K562 (cell line): ENCODE data around the gene DCST1. TPM values are rescaled to one million over a fixed set of nuclear protein-coding genes. Genes with fewer than 3 reads are reported as not detected.
A peak's percentile ranks its signal among the peaks of the same experiment; 100 is the strongest.

Source experiments
- ATAC-seq: fragments of 200-7000 bp; cut with Tn5 transposase; 3 replicates; pipeline ENCODE4 v1.9.1; 2020; ENCODE audit warnings: moderate library complexity
- BruUV-seq: library from RNA; stranded (reverse); fragments of 400-500 nt; replicated peaks from 2 replicates; lab custom pipeline; 2021; lab: Mats Ljungman, UMichigan
- CTCF ChIA-PET: fragments of 300-600 bp; formaldehyde crosslinking; extraction: SDS; loops from one replicate; lab custom pipeline; 2021; ENCODE audit warnings: low intra/inter-chr PET ratio; lab: Yijun Ruan, JAX
- POLR2A ChIA-PET: fragments of 300-600, 350-650 bp; sonication (Branson Sonifier 250); formaldehyde crosslinking; extraction: SDS; loops from one replicate; lab custom pipeline; 2021; ENCODE audit warnings: antibody characterized with exemption, inconsistent platforms; lab: Yijun Ruan, JAX
- DNase-seq, 4 experiments: peaks; one replicate each; pipeline versions ENCODE4 v3.0.0 to v3.0.0-alpha.2; 2011 to 2018; ENCODE audit warnings: low spot score in 3 of 4, mixed read lengths in 3 of 4; ENCODE audit errors: extremely low read depth in 1 of 4
- FAIRE-seq: peaks from 2 replicates; lab custom pipeline; 2011; peaks lifted over from hg19 to GRCh38; lab: Jason Lieb, UNC
- H2AFZ ChIP-seq: 2 replicates; pipeline ENCODE4 v1.6.0; 2011; ENCODE audit warnings: low read depth, low read length, control low read depth, inconsistent platforms
- H3K27ac ChIP-seq: fragments of 200-600 bp; 3 replicates; pipeline ENCODE4 v1.8.0; 2011; ENCODE audit warnings: low read depth, mild to moderate bottlenecking, control low read depth, inconsistent platforms, low read length, moderate library complexity, mixed read lengths; ENCODE audit errors: extremely low read depth
- H3K27me3 ChIP-seq, 2 experiments: fragments of 300-600 bp in 1 of 2; 2 replicates in 1 of 2; 3 replicates in 1 of 2; pipeline versions ENCODE4 v1.6.0 to v1.8.0; 2011; ENCODE audit warnings: inconsistent platforms in 2 of 2, low read length in 2 of 2, mild to moderate bottlenecking in 1 of 2, mixed read lengths in 1 of 2, moderate library complexity in 1 of 2; ENCODE audit not compliant: control insufficient read depth in 2 of 2, insufficient read depth in 2 of 2
- H3K36me3 ChIP-seq: fragments of 300-600 bp; 3 replicates; pipeline ENCODE4 v1.8.0; 2011; ENCODE audit warnings: mild to moderate bottlenecking, low read length, inconsistent platforms; ENCODE audit not compliant: control insufficient read depth, insufficient read depth
- H3K4me1 ChIP-seq, 2 experiments: fragments of 200-600 bp in 1 of 2; replicated peaks in 1 of 2; 2 replicates in 1 of 2; 3 replicates in 1 of 2; pipeline versions ENCODE4 v1.5.1 to v1.8.0; 2011; ENCODE audit warnings: inconsistent platforms in 2 of 2, low read length in 2 of 2, mild to moderate bottlenecking in 1 of 2, mixed read lengths in 1 of 2, moderate library complexity in 1 of 2; ENCODE audit not compliant: control insufficient read depth in 2 of 2, insufficient read depth in 2 of 2
- H3K4me2 ChIP-seq: 2 replicates; pipeline ENCODE4 v1.6.1; 2011; ENCODE audit warnings: low read length, control low read depth, inconsistent platforms, mixed read lengths; ENCODE audit not compliant: insufficient read depth
- H3K4me3 ChIP-seq: fragments of 200-600 bp; sonication (generic), shearing (Covaris generic); 2 replicates; pipeline ENCODE4 v1.5.1; 2016; ENCODE audit warnings: control low read depth, inconsistent platforms
- H3K79me2 ChIP-seq: fragments of 200-600 bp; 3 replicates; pipeline ENCODE4 v1.8.0; 2011; ENCODE audit warnings: low read length, inconsistent platforms; ENCODE audit not compliant: control insufficient read depth, insufficient read depth
- H3K9ac ChIP-seq, 2 experiments: 2 replicates each; pipeline versions ENCODE4 v1.6.0 to v1.6.1; 2011; ENCODE audit warnings: low read depth in 2 of 2, low read length in 2 of 2, control low read depth in 1 of 2, inconsistent platforms in 1 of 2, mild to moderate bottlenecking in 1 of 2, mixed read lengths in 1 of 2; ENCODE audit not compliant: insufficient read depth in 1 of 2
- H3K9me1 ChIP-seq: one replicate; pipeline ENCODE4 v1.6.0; 2011; ENCODE audit warnings: inconsistent platforms, mild to moderate bottlenecking, low read length, moderate library complexity; ENCODE audit not compliant: control insufficient read depth, insufficient read depth
- H3K9me3 ChIP-seq: replicated peaks from 2 replicates; pipeline ENCODE4 v1.5.1; 2011; ENCODE audit warnings: low read depth, low read length, inconsistent platforms; ENCODE audit not compliant: control insufficient read depth, insufficient read depth
- H4K20me1 ChIP-seq: replicated peaks from 2 replicates; pipeline ENCODE4 v1.6.1; 2011; ENCODE audit warnings: low read length, inconsistent platforms, mixed read lengths; ENCODE audit not compliant: control insufficient read depth, insufficient read depth
- CBX3 ChIP-seq, 2 experiments: IDR thresholded peaks; 1 replicate in 1 of 2; 2 replicates in 1 of 2; pipeline ENCODE4 v1.6.1; 2012; ENCODE audit warnings: inconsistent platforms in 2 of 2, low read length in 2 of 2, borderline replicate concordance in 1 of 2, control low read depth in 1 of 2
- CC2D1A ChIP-seq: fragments of 450-650 bp; IDR thresholded peaks from 2 replicates; pipeline ENCODE4 v1.6.1; 2017; ENCODE audit warnings: mild to moderate bottlenecking
- CREM ChIP-seq: IDR thresholded peaks from 2 replicates; pipeline ENCODE4 v1.6.1; 2014; ENCODE audit warnings: antibody characterized with exemption, low read depth
- FOXK2 ChIP-seq, 2 experiments: fragments of 450-650 bp; IDR thresholded peaks in 1 of 2; conservative IDR thresholded peaks in 1 of 2; 2 replicates each; pipeline ENCODE4 v1.6.1; 2016; ENCODE audit warnings: low read depth in 2 of 2, mild to moderate bottlenecking in 1 of 2
- NEUROD1 ChIP-seq: fragments of 150-350 bp; IDR thresholded peaks from 2 replicates; pipeline ENCODE4 v1.6.1; 2014; ENCODE audit warnings: borderline replicate concordance, low read length, low read depth; ENCODE audit not compliant: partially characterized antibody
- PATZ1 ChIP-seq: fragments of 250-450 bp; sonication (Bioruptor Pico); IDR thresholded peaks from 2 replicates; pipeline ENCODE4 v1.5.0; 2020; ENCODE audit warnings: mild to moderate bottlenecking, borderline replicate concordance
- PCBP1 ChIP-seq: fragments of 200-400 bp; formaldehyde crosslinking; IDR thresholded peaks from 2 replicates; pipeline ENCODE4 v1.6.1; 2018; ENCODE audit warnings: mild to moderate bottlenecking, low read depth, low read length; ENCODE audit not compliant: poor library complexity, severe bottlenecking
- SIX5 ChIP-seq, 2 experiments: IDR thresholded peaks; 2 replicates each; pipeline ENCODE4 v1.6.1; 2011; ENCODE audit warnings: low read length in 2 of 2, borderline replicate concordance in 1 of 2, low read depth in 1 of 2, mild to moderate bottlenecking in 1 of 2, moderate library complexity in 1 of 2; ENCODE audit not compliant: insufficient read depth in 1 of 2
- SREBF1 ChIP-seq: fragments of 150-350 bp; IDR thresholded peaks from 2 replicates; pipeline ENCODE4 v1.6.1; 2014; ENCODE audit warnings: antibody characterized with exemption, low read depth, low read length, borderline replicate concordance
- TARDBP ChIP-seq: fragments of 450-650 bp; IDR thresholded peaks from 2 replicates; pipeline ENCODE4 v1.6.1; 2016
- XRCC5 ChIP-seq: fragments of 200-400 bp; formaldehyde crosslinking; IDR thresholded peaks from 2 replicates; pipeline ENCODE4 v1.6.1; 2017; ENCODE audit warnings: low read depth, mild to moderate bottlenecking, low read length
- ZBTB33 ChIP-seq: sonication (generic); formaldehyde crosslinking; IDR thresholded peaks from 2 replicates; pipeline ENCODE4 v1.8.1; 2023; ENCODE audit warnings: mild to moderate bottlenecking, missing genetic modification reagents
- ZNF143 ChIP-seq: sonication (generic); formaldehyde crosslinking; IDR thresholded peaks from 2 replicates; pipeline ENCODE4 v1.9.0; 2022; ENCODE audit warnings: mild to moderate bottlenecking, missing genetic modification reagents
- ZNF655 ChIP-seq: fragments of 250-450 bp; sonication (Bioruptor Pico); IDR thresholded peaks from 2 replicates; pipeline ENCODE4 v1.5.0; 2021
- WGBS: fragments of 100-300 bp; shearing (Covaris generic); methylation state at CpG from one replicate; pipeline ENCODE4 v1.1.6; 2016; ENCODE audit warnings: low coverage, mixed read lengths; ENCODE audit not compliant: insufficient coverage; ENCODE audit errors: missing lambda C conversion rate; 5-methylcytosine and 5-hydroxymethylcytosine counted together
- in situ Hi-C: fragments of 300-500 bp; cut with MboI; formaldehyde crosslinking; loops from 4 replicates; pipeline ENCODE4 v1.15.0; 2018; ENCODE audit warnings: inconsistent platforms, mixed read lengths
- intact Hi-C: fragments of 100-400 bp; cut with micrococcal nuclease; formaldehyde crosslinking; loops from 2 replicates; pipeline ENCODE4 v1.14.2; 2022
- polyA plus RNA-seq, 8 experiments: library from polyadenylated mRNA; depleted of rRNA in 4 of 8; stranded (reverse) in 5 of 8; unstranded in 3 of 8; fragments of >200 nt; fragmentation: Nextera tagmentation in 2 of 8; fragmentation: Illumina TruSeq in 1 of 8; extraction: Ambion mirVana in 2 of 8; extraction: Trizol in 1 of 8; gene quantifications; 2 replicates each; pipeline versions ENCODE4 v1.2.1 to v1.2.3, GENCODE V29; 2011 to 2014; ENCODE audit warnings: inconsistent platforms in 1 of 8, missing spikeins in 1 of 8
- total RNA-seq, 7 experiments: library from RNA; depleted of rRNA in 6 of 7; stranded (reverse); fragments of >200 nt in 6 of 7; fragmentation: Illumina TruSeq in 2 of 7; extraction: Trizol in 2 of 7; gene quantifications; 2 replicates each; pipeline versions ENCODE4 v1.2.1 to v1.2.3, GENCODE V29; 2011 to 2021; ENCODE audit warnings: low replicate concordance in 1 of 7

DCST1 gene
- total and polyA plus RNA-seq, 9 of the 15 experiments (the other 6 are each of a cell fraction or from before 2014, with no cell fraction given) = not detected

- Histone ChIP-seq H3K79me2 (peaks cover 9% of the 10 kb centered on the region; the same call in 2 of the 3 replicates), H3K9me3 (no peaks in the 10 kb centered on the region), H3K4me2 (no peak overlapping the region), H3K4me3 (no peak overlapping the region), H3K27ac (no peak overlapping the region), H3K9ac (peak overlapping the region in 1 of 2 experiments; percentile 8; a peak in 1 of 4 replicates), H3K9me1 (peaks cover 7% of the 10 kb centered on the region), H3K27me3 (no peaks in the 10 kb centered on the region), H3K36me3 (peaks cover 41% of the 10 kb centered on the region; the same call in 2 of the 3 replicates), H3K4me1 (peaks cover 25 to 55% of the 10 kb centered on the region in 2 experiments), H2AFZ (no peak overlapping the region), H4K20me1 (no peaks in the 10 kb centered on the region; the same call in 1 of the 2 replicates)
- ChIA-PET CTCF (interaction anchor here (0.6 to 4.0 kb wide), 11 partner anchors 16 to 583 kb away, joined by 3 to 153 read pairs (median 4); partner anchors contain the start of genes EFNA3 and UBE2Q1), POLR2A (interaction anchor here (0.6 to 1.4 kb wide), 6 partner anchors 23 to 883 kb away, joined by 3 to 4 read pairs (median 3); partner anchors contain the start of gene FLAD1)
- FAIRE-seq (peak; percentile 99), DNase-seq (peak; percentile 77 to 93 (median 84)), ATAC-seq (peak; percentile 71)
- in situ Hi-C loops (loop anchor here (5.0 kb wide), 1 partner anchor 104 kb away; the partner anchor contains the start of gene PBXIP1), intact Hi-C loops (loop anchor here (1.0 to 5.0 kb wide), 5 partner anchors 16 to 503 kb away; partner anchors contain the start of genes CKS1B, SHC1 and UBE2Q1)
- BruUV-seq = no TSS peak
- WGBS = 50% methylated on average over 20 of the region's 21 CpGs
- TF ChIP-seq TARDBP (no peak), NEUROD1 (peak; percentile 13), FOXK2 (conservative IDR thresholded peaks at IDR 0.05 in 1 of 2, IDR thresholded peaks at IDR 0.05 in 1 of 2; ENCODE audit: low read depth in 2 of 2) (peak in 1 of 2 experiments; percentile 49; a peak in 1 of 4 replicates), ZNF143 (CRISPR knock-in tag) (peak; percentile 14; the same call in 1 of the 2 replicates), CBX3 (IDR thresholded peaks at IDR 0.05; ENCODE audit: borderline replicate concordance in 1 of 2, low read length in 2 of 2) (0 out of 3 replicates have a peak, but pooled peaks of 1 of the 2 experiments have one; percentile 25), ZNF655 (CRISPR knock-in tag) (no peak), SIX5 (IDR thresholded peaks at IDR 0.05; ENCODE audit: borderline replicate concordance in 1 of 2, insufficient read depth in 1 of 2, low read depth in 1 of 2, low read length in 2 of 2) (no peak), ZBTB33 (CRISPR knock-in tag) (peak; percentile 72), PATZ1 (no peak), CC2D1A (peak; percentile 91; the same call in 1 of the 2 replicates), SREBF1 (no peak), XRCC5 (0 out of 2 replicates have a peak, but pooled peaks have one; percentile 41), CREM (peak; percentile 40; the same call in 1 of the 2 replicates), PCBP1 (no peak)
Observed at GRCh38 chr1:155061381-155062150, 27.9 kb downstream of the DCST1 start.
